ENCODE data around the gene MUSK. TPM values are rescaled to one million over a fixed set of nuclear protein-coding genes. Genes with fewer than 3 reads are reported as not detected.

The MUSK gene
- total RNA-seq, 1 donor from 2014 or later, result not detected

GRCh38 chr9:110648696-110649095 lies 19.9 kb upstream of the MUSK start:
- Mint-ChIP-seq H3K27me3 (peaks cover 9% of the 10 kb centered on the region), H3K4me3 (no peak overlapping the region), H3K9me3 (no peaks in the 10 kb centered on the region), H3K4me1 (ENCODE audit: unreplicated experiment) (no peaks in the 10 kb centered on the region), H3K36me3 (no peaks in the 10 kb centered on the region), H3K27ac (no peak overlapping the region)
- no peak for DNase-seq (ENCODE audit: extremely low spot score, unreplicated experiment)
- TF ChIP-seq CTCF (conservative IDR thresholded peaks at IDR 0.05), result no peak

- no peak for DNase-seq (ENCODE audit: extremely low spot score, unreplicated experiment)
- H3K36me3 Mint-ChIP-seq, result no peaks in the 10 kb centered on the region
- no peaks in the 10 kb centered on the region for H3K9me3 Mint-ChIP-seq
- no peaks in the 10 kb centered on the region for H3K4me1 Mint-ChIP-seq (ENCODE audit: unreplicated experiment)
- H3K4me3 Mint-ChIP-seq, result no peak overlapping the region
- H3K27me3 Mint-ChIP-seq, result peaks cover 9% of the 10 kb centered on the region
- TF ChIP-seq CTCF (conservative IDR thresholded peaks at IDR 0.05), result no peak
- no peak overlapping the region for H3K27ac Mint-ChIP-seq
Measured at GRCh38 chr9:110650261-110650660, 18.3 kb upstream of the MUSK start.

- H3K27ac Mint-ChIP-seq, result no peak overlapping the region
- H3K27me3 Mint-ChIP-seq, result peaks cover 9% of the 10 kb centered on the region
- H3K4me1 Mint-ChIP-seq (ENCODE audit: unreplicated experiment), result no peaks in the 10 kb centered on the region
- no peak overlapping the region for H3K4me3 Mint-ChIP-seq
- no peaks in the 10 kb centered on the region for H3K9me3 Mint-ChIP-seq
- H3K36me3 Mint-ChIP-seq, result no peaks in the 10 kb centered on the region
- no peak for TF ChIP-seq CTCF (conservative IDR thresholded peaks at IDR 0.05)
- no peak for DNase-seq (ENCODE audit: extremely low spot score, unreplicated experiment)
Measured at GRCh38 chr9:110650991-110651411, 17.6 kb upstream of the MUSK start.

GRCh38 chr9:110655754-110656641 lies 12.6 kb upstream of the MUSK start:
- Mint-ChIP-seq H3K36me3 (no peaks in the 10 kb centered on the region), H3K27me3 (peaks cover 2% of the 10 kb centered on the region), H3K9me3 (peaks cover 4% of the 10 kb centered on the region), H3K4me3 (no peak overlapping the region), H3K27ac (no peak overlapping the region), H3K4me1 (ENCODE audit: unreplicated experiment) (peaks cover 4% of the 10 kb centered on the region)
- DNase-seq (ENCODE audit: extremely low spot score, unreplicated experiment), result no peak
- TF ChIP-seq CTCF (conservative IDR thresholded peaks at IDR 0.05), result no peak

DNA sequence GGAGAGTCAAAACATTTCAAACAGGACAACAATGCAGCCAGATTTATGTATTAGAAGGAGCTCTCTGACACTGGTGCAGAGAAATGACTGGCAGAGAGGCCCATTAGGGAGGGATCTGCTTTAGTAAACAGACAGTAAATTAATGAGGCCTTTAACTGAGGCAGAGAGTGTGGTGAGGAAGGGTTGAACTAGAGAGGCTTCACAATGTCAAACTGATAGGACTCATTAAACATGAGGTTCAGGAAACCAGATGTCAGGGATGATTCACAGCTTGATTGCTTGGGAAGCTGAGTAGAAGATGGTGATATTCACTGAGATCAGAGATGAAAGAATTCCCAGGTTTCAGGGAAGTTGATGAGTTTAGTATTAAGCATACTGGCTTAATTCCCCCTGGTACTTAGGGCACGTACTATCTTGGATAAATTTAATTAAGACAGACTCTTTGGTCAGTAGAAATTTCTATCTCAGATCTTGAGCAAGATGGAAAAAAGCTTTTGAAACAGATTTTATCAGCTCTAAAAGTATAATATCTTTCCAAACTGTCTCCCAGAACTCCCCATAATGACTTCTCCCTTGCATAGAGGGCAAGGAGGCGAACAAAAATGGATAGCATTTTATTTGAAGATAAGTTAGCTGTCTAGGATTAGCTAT lies 8.6 kb upstream of the MUSK start:
- Mint-ChIP-seq H3K36me3 (no peaks in the 10 kb centered on the region), H3K9me3 (peaks cover 4% of the 10 kb centered on the region), H3K27ac (no peak overlapping the region), H3K4me3 (no peak overlapping the region), H3K4me1 (ENCODE audit: unreplicated experiment) (peaks cover 4% of the 10 kb centered on the region), H3K27me3 (no peaks in the 10 kb centered on the region)
- no peak for DNase-seq (ENCODE audit: extremely low spot score, unreplicated experiment)
- no peak for TF ChIP-seq CTCF (conservative IDR thresholded peaks at IDR 0.05)

Data from type B pancreatic cell (in vitro differentiated cells).